ENCODE results near the gene PIK3C3.

DNA sequence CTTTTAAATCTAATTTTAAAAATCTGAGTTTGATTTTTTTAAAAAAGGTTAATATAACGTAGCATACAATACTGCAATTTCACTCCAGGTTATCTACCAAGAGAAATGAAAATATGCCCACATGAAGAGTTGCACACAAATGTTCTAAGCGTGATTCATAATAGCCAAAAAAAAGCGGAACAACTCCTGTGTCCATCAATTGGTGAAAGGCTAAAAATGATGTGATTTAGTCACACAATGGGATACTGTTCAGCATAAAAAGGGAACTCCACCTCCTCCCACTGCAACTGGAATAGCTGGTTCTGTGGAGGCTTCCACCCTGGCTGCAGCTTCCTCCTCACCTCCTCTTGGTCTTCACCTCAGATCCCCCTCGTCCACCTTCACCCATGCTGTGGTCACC is 132.8 kb downstream of the PIK3C3 start:
- TF ChIP-seq, protein P1, sequence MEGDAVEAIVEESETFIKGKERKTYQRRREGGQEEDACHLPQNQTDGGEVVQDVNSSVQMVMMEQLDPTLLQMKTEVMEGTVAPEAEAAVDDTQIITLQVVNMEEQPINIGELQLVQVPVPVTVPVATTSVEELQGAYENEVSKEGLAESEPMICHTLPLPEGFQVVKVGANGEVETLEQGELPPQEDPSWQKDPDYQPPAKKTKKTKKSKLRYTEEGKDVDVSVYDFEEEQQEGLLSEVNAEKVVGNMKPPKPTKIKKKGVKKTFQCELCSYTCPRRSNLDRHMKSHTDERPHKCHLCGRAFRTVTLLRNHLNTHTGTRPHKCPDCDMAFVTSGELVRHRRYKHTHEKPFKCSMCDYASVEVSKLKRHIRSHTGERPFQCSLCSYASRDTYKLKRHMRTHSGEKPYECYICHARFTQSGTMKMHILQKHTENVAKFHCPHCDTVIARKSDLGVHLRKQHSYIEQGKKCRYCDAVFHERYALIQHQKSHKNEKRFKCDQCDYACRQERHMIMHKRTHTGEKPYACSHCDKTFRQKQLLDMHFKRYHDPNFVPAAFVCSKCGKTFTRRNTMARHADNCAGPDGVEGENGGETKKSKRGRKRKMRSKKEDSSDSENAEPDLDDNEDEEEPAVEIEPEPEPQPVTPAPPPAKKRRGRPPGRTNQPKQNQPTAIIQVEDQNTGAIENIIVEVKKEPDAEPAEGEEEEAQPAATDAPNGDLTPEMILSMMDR (IDR thresholded peaks at IDR 0.05) = no peak
- TF ChIP-seq POLR2A (IDR thresholded peaks at IDR 0.05) = no peak

Data from adrenal gland (tissue), 5 donors.